Chondrocyte (in vitro differentiated cells): ENCODE measurements around the gene LRRC4C. TPM values are rescaled to one million over a fixed set of nuclear protein-coding genes. Genes with fewer than 3 reads are reported as not detected.
"Not testable (repeated sequence)": the region's sequence is repeated elsewhere in the genome, so short reads cannot be mapped to it uniquely, and the experiment has no call there.

Experiments
- DNase-seq: peaks from one replicate; pipeline ENCODE4 v3.0.0; 2021; ENCODE audit warnings: mixed read lengths, low spot score
- H3K27ac Mint-ChIP-seq: one replicate; pipeline ENCODE4 v1.8.0; 2021; ENCODE audit warnings: mild to moderate bottlenecking, moderate library complexity, mixed read lengths; ENCODE audit not compliant: unreplicated experiment
- H3K27me3 Mint-ChIP-seq: 2 replicates; pipeline ENCODE4 v1.8.0; 2021; ENCODE audit warnings: low read depth, mixed read lengths
- H3K36me3 Mint-ChIP-seq: 2 replicates; pipeline ENCODE4 v1.8.0; 2021; ENCODE audit warnings: low read depth, mixed read lengths
- H3K4me1 Mint-ChIP-seq: 2 replicates; pipeline ENCODE4 v1.8.0; 2021; ENCODE audit warnings: low read depth, mild to moderate bottlenecking, mixed read lengths
- H3K4me3 Mint-ChIP-seq: one replicate; pipeline ENCODE4 v1.8.0; 2021; ENCODE audit warnings: mild to moderate bottlenecking, moderate library complexity, mixed read lengths; ENCODE audit not compliant: unreplicated experiment
- H3K9me3 Mint-ChIP-seq: 2 replicates; pipeline ENCODE4 v1.8.0; 2021; ENCODE audit warnings: low read depth, mixed read lengths
- CTCF ChIP-seq: fragments of 200-600 bp; sonication (generic); IDR thresholded peaks from 2 replicates; pipeline ENCODE4 v1.5.0; 2021; ENCODE audit warnings: antibody characterized with exemption, mild to moderate bottlenecking, moderate library complexity
- total RNA-seq: library from RNA; stranded (reverse); gene quantifications from 3 replicates; pipeline ENCODE4 v1.2.1, GENCODE V29; 2021

Gene LRRC4C
- total RNA-seq, 1 donor from 2014 or later = 0.72 TPM

DNA sequence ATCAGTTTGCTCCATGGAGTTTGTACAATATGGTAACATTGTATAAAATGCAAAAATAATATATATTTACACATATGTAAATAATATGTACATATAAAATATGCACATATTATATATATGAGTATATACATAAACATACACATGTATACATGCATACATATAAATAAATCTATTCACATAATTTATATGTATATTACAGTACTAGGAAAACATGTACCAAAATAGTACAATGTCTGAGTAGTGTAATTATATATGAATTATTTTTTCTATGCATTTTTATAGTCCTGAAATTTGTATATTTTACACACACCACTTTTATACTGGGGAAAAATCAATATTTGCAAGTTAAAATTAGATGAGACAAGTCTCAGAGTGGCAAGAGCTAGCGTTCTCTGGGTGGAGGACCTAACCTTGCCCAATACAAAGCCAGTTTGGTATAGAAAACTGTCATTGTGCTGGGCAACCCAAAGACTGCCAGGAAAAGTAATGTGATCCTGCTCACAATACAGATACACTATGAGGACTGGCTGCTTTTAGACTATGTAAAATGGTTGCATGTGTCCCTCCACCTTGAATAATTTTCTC, 889.4 kb downstream of the LRRC4C start:
- H3K27me3 Mint-ChIP-seq = no peaks in the 10 kb centered on the region
- no peaks in the 10 kb centered on the region for H3K4me1 Mint-ChIP-seq

GRCh38 chr11:40567392-40567791, 892.1 kb downstream of the LRRC4C start:
- Mint-ChIP-seq H3K27me3 (no peaks in the 10 kb centered on the region), H3K27ac (no peak overlapping the region), H3K9me3 (no peaks in the 10 kb centered on the region), H3K4me1 (no peaks in the 10 kb centered on the region), H3K36me3 (no peaks in the 10 kb centered on the region), H3K4me3 (no peak overlapping the region)
- TF ChIP-seq CTCF = no peak
- DNase-seq = no peak

More for the DNA sequence above, 889.4 kb downstream of the LRRC4C start:
- no peak for TF ChIP-seq CTCF
- H3K36me3 Mint-ChIP-seq = no peaks in the 10 kb centered on the region
- no peak overlapping the region for H3K4me3 Mint-ChIP-seq
- no peak for DNase-seq
- no peak overlapping the region for H3K27ac Mint-ChIP-seq
- H3K9me3 Mint-ChIP-seq = no peaks in the 10 kb centered on the region

DNA sequence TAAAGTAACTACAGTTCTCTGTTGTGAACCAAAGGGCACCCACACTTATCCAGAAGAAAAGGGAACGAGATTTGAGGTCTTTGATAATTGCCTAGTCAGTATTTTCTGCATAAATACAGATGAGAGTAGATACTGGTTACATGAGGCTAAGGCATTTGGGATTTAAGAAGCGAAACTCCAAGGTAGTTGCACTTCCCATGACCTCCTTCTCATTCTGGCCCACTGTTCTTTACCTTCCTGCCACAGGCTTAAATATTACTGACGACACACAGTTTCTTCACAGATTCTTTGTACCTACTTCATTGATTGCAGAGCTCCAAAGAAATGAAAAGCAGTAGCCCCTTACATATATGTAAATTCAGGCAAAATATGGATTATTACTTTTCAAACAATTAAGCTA, 915.3 kb downstream of the LRRC4C start:
- Mint-ChIP-seq H3K4me1 (no peaks in the 10 kb centered on the region), H3K27me3 (peaks cover 3% of the 10 kb centered on the region), H3K9me3 (peaks cover 7% of the 10 kb centered on the region), H3K27ac (no peak overlapping the region), H3K4me3 (no peak overlapping the region), H3K36me3 (no peaks in the 10 kb centered on the region)
- no peak for DNase-seq
- no peak for TF ChIP-seq CTCF

- no peak overlapping the region for H3K4me3 Mint-ChIP-seq
- no peaks in the 10 kb centered on the region for H3K4me1 Mint-ChIP-seq
- TF ChIP-seq CTCF = no peak
- H3K27ac Mint-ChIP-seq = no peak overlapping the region
- peaks cover 5% of the 10 kb centered on the region for H3K27me3 Mint-ChIP-seq
- H3K36me3 Mint-ChIP-seq = no peaks in the 10 kb centered on the region
- peaks cover 7% of the 10 kb centered on the region for H3K9me3 Mint-ChIP-seq
- no peak for DNase-seq
These were observed 916.6 kb downstream of the LRRC4C start for GRCh38 chr11:40542821-40543220.

DNA sequence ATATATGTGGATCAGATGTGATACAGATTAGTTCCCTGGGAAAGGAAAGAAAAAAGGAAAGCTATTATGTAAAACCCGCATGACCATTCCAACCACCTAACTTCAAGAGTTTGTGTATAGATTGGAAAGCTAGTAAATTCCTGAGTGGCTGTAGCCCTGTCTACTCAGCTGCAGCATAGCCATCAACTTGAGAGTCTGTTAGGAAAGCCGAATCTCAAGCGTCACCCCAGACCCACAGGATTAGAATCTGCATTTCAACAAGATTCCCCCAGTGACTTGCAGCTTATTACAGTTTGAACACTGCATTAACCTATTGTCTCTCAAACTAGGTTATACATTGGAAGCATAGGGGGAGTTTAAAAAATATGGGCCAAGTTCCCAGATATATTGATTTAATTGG, 921.7 kb downstream of the LRRC4C start:
- H3K36me3 Mint-ChIP-seq = no peaks in the 10 kb centered on the region
- H3K4me3 Mint-ChIP-seq = no peak overlapping the region
- H3K27ac Mint-ChIP-seq = no peak overlapping the region
- H3K27me3 Mint-ChIP-seq = peaks cover 6% of the 10 kb centered on the region
- no peak for DNase-seq
- H3K4me1 Mint-ChIP-seq = no peaks in the 10 kb centered on the region
- no peak for TF ChIP-seq CTCF
- no peaks in the 10 kb centered on the region for H3K9me3 Mint-ChIP-seq

- H3K36me3 Mint-ChIP-seq, H3K4me1 Mint-ChIP-seq, H3K27me3 Mint-ChIP-seq, H3K27ac Mint-ChIP-seq, DNase-seq, H3K4me3 Mint-ChIP-seq: not testable (repeated sequence)
- peaks cover 13% of the 10 kb centered on the region for H3K9me3 Mint-ChIP-seq
These were observed 937.4 kb downstream of the LRRC4C start for GRCh38 chr11:40522080-40522479.
